Panc1 (cell line): ENCODE measurements around the gene RGS12.

ENCODE experiments used
- CTCF ChIP-seq: fragments of 450-650 bp; IDR thresholded peaks from 2 replicates; pipeline ENCODE4 v1.5.1; 2017; ENCODE audit warnings: mild to moderate bottlenecking
- POLR2AphosphoS5 ChIP-seq: IDR thresholded peaks from 2 replicates; pipeline ENCODE4 v1.6.1; 2012; ENCODE audit warnings: mild to moderate bottlenecking, low read depth, low read length, moderate library complexity

GRCh38 chr4:3250956-3251690 is 41.7 kb upstream of the RGS12 start:
- no peak for TF ChIP-seq CTCF
- no peak for TF ChIP-seq POLR2AphosphoS5
